Natural killer cell (primary cell): ENCODE data around the gene TOGARAM2. TPM values are rescaled to one million over a fixed set of nuclear protein-coding genes. Genes with fewer than 3 reads are reported as not detected.

Experiments
- ATAC-seq, 3 donors: fragments of 150-1000 bp in 2 of 3; fragments of 200-7000 bp in 1 of 3; cut with Tn5 transposase; 1 replicate in 1 of 3; 2 replicates in 2 of 3; pipeline ENCODE4 v1.10.0; 2021; ENCODE audit warnings: mild to moderate bottlenecking in 2 of 3, moderate library complexity in 2 of 3
- DNase-seq, 2 donors: peaks; one replicate each; pipeline versions ENCODE4 v3.0.0 to v3.0.0-alpha.2; 2013 to 2021; ENCODE audit warnings: mixed read lengths in 1 of 2
- H3K27ac ChIP-seq: one replicate; pipeline ENCODE4 v1.5.1; 2013; ENCODE audit warnings: mild to moderate bottlenecking, low read length
- H3K27me3 ChIP-seq: one replicate; pipeline ENCODE4 v1.6.1; 2013; ENCODE audit warnings: low read length; ENCODE audit not compliant: control insufficient read depth, insufficient read depth
- H3K36me3 ChIP-seq: one replicate; pipeline ENCODE4 v1.6.1; 2013; ENCODE audit warnings: low read length; ENCODE audit not compliant: control insufficient read depth, insufficient read depth
- H3K4me1 ChIP-seq: one replicate; pipeline ENCODE4 v1.6.1; 2013; ENCODE audit warnings: low read length; ENCODE audit not compliant: control insufficient read depth, insufficient read depth
- H3K4me3 ChIP-seq: one replicate; pipeline ENCODE4 v1.5.1; 2013; ENCODE audit warnings: low read length
- H3K9me3 ChIP-seq: one replicate; pipeline ENCODE4 v1.6.1; 2013; ENCODE audit warnings: low read length; ENCODE audit not compliant: control insufficient read depth, insufficient read depth
- H3K27ac Mint-ChIP-seq, 2 donors: one replicate each; pipeline ENCODE4 v1.8.0; 2022; ENCODE audit warnings: mild to moderate bottlenecking in 2 of 2, mixed read lengths in 2 of 2, moderate library complexity in 1 of 2
- H3K27me3 Mint-ChIP-seq, 2 donors: one replicate each; pipeline ENCODE4 v1.8.0; 2022; ENCODE audit warnings: low read depth in 2 of 2, mixed read lengths in 2 of 2
- H3K36me3 Mint-ChIP-seq: one replicate; pipeline ENCODE4 v1.8.0; 2022; ENCODE audit warnings: mixed read lengths
- H3K4me1 Mint-ChIP-seq, 2 donors: one replicate each; pipeline ENCODE4 v1.8.0; 2022; ENCODE audit warnings: mixed read lengths in 2 of 2
- H3K4me3 Mint-ChIP-seq: one replicate; pipeline ENCODE4 v1.8.0; 2022; ENCODE audit warnings: mild to moderate bottlenecking, moderate library complexity, mixed read lengths
- H3K9me3 Mint-ChIP-seq, 2 donors: one replicate each; pipeline ENCODE4 v1.8.0; 2022; ENCODE audit warnings: mixed read lengths in 2 of 2
- CTCF ChIP-seq: fragments of 200-600 bp; IDR thresholded peaks from one replicate; pipeline ENCODE4 v1.8.0; 2022; ENCODE audit warnings: antibody characterized with exemption
- WGBS: methylation state at CpG from one replicate; pipeline ENCODE4 v1.1.7; 2013; ENCODE audit warnings: missing lambda C conversion rate; ENCODE audit not compliant: insufficient coverage; 5-methylcytosine and 5-hydroxymethylcytosine counted together
- intact Hi-C: fragments of 100-400 bp; cut with micrococcal nuclease; formaldehyde crosslinking; loops from one replicate; pipeline ENCODE4 v1.14.2; 2022
- total RNA-seq, 4 donors: library from RNA; stranded (reverse); fragments of 120-200 nt in 1 of 4; gene quantifications; one replicate each; pipeline versions ENCODE4 v1.2.3 to v1.2.4, GENCODE V29; 2013 to 2022

The TOGARAM2 gene
- total RNA-seq, 3 donors from 2014 or later (not counting 1 experiment from before 2014, with no cell fraction given): 25.9 to 53.2 (median 30.8) TPM

DNA sequence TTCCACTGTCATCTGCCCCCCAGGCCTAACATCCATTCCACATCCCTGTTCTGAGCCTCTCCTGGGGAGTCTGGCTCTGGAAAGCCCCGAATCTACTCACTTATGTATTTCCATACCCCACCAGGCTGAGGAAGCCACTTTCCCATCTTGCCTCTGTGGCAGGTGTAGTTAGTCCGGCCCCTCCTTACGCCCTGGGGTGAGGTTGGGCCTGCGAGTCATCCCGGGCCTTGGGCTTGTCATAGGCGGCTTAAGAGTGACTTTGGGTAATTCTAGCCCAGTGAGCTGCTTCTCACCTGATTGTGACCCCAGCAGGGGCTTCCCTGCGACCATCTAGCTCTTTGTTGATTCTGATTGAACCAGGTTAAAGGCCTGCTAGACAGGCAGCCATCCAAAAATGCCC lies 72.1 kb downstream of the TOGARAM2 start:
- Mint-ChIP-seq H3K4me1 (peaks cover 0 to 18% of the 10 kb centered on the region in 2 donors), H3K4me3 (no peak overlapping the region), H3K27me3 (no peaks in the 10 kb centered on the region), H3K36me3 (no peaks in the 10 kb centered on the region), H3K9me3 (no peaks in the 10 kb centered on the region), H3K27ac (no peak overlapping the region)
- H3K4me1 ChIP-seq: no peaks in the 10 kb centered on the region
- no peaks in the 10 kb centered on the region for H3K27me3 ChIP-seq
- 92% methylated on average over 7 of the region's 7 CpGs for WGBS
- H3K27ac ChIP-seq: no peak overlapping the region
- intact Hi-C loops: no loop called here
- ATAC-seq: no peak
- TF ChIP-seq CTCF: no peak
- no peak overlapping the region for H3K4me3 ChIP-seq
- H3K9me3 ChIP-seq: no peaks in the 10 kb centered on the region
- DNase-seq: no peak
- H3K36me3 ChIP-seq: peaks cover 10% of the 10 kb centered on the region

GRCh38 chr2:29053670-29054400 lies 72.7 kb downstream of the TOGARAM2 start:
- Histone ChIP-seq H3K4me3 (no peak overlapping the region), H3K27me3 (no peaks in the 10 kb centered on the region), H3K9me3 (no peaks in the 10 kb centered on the region), H3K36me3 (peaks cover 10% of the 10 kb centered on the region), H3K4me1 (no peaks in the 10 kb centered on the region), H3K27ac (no peak overlapping the region)
- H3K4me1 Mint-ChIP-seq: peaks cover 0 to 14% of the 10 kb centered on the region in 2 donors
- no peaks in the 10 kb centered on the region for H3K27me3 Mint-ChIP-seq
- no peak for TF ChIP-seq CTCF
- no peak overlapping the region for H3K4me3 Mint-ChIP-seq
- WGBS: 99% methylated on average over 5 of the region's 5 CpGs
- intact Hi-C loops: no loop called here
- DNase-seq (no peak), ATAC-seq (no peak)
- H3K27ac Mint-ChIP-seq: peak overlapping the region in 1 of 2 donors; percentile 53
- H3K36me3 Mint-ChIP-seq: no peaks in the 10 kb centered on the region
- H3K9me3 Mint-ChIP-seq: no peaks in the 10 kb centered on the region

- H3K4me1 ChIP-seq: no peaks in the 10 kb centered on the region
- Mint-ChIP-seq H3K4me1 (peaks cover 0 to 14% of the 10 kb centered on the region in 2 donors), H3K27ac (peak overlapping the region in 1 of 2 donors; percentile 53), H3K36me3 (no peaks in the 10 kb centered on the region), H3K4me3 (no peak overlapping the region), H3K27me3 (no peaks in the 10 kb centered on the region), H3K9me3 (no peaks in the 10 kb centered on the region)
- H3K27me3 ChIP-seq: no peaks in the 10 kb centered on the region
- intact Hi-C loops: no loop called here
- 69% methylated on average over 7 of the region's 7 CpGs for WGBS
- peaks cover 10% of the 10 kb centered on the region for H3K36me3 ChIP-seq
- ATAC-seq: no peak
- H3K4me3 ChIP-seq: no peak overlapping the region
- no peaks in the 10 kb centered on the region for H3K9me3 ChIP-seq
- DNase-seq: no peak
- no peak for TF ChIP-seq CTCF
- H3K27ac ChIP-seq: no peak overlapping the region
These were observed 73.3 kb downstream of the TOGARAM2 start for GRCh38 chr2:29054430-29054829.

GRCh38 chr2:29055601-29056000 lies 74.5 kb downstream of the TOGARAM2 start:
- H3K4me3 ChIP-seq: no peak overlapping the region
- ATAC-seq: no peak
- H3K4me1 Mint-ChIP-seq: peaks cover 0 to 11% of the 10 kb centered on the region in 2 donors
- peaks cover 10% of the 10 kb centered on the region for H3K36me3 ChIP-seq
- no peak overlapping the region for H3K4me3 Mint-ChIP-seq
- no peaks in the 10 kb centered on the region for H3K27me3 Mint-ChIP-seq
- no peaks in the 10 kb centered on the region for H3K36me3 Mint-ChIP-seq
- no peaks in the 10 kb centered on the region for H3K9me3 ChIP-seq
- no peak for DNase-seq
- intact Hi-C loops: no loop called here
- no peaks in the 10 kb centered on the region for H3K9me3 Mint-ChIP-seq
- TF ChIP-seq CTCF: no peak
- H3K27ac Mint-ChIP-seq: peak overlapping the region in 1 of 2 donors; percentile 18
- 100% methylated on average over 1 of the region's 1 CpG for WGBS
- H3K4me1 ChIP-seq: no peaks in the 10 kb centered on the region
- H3K27ac ChIP-seq: no peak overlapping the region
- no peaks in the 10 kb centered on the region for H3K27me3 ChIP-seq
